Neural crest cell (in vitro differentiated cells): ENCODE data around the gene OR52R1. TPM values are rescaled to one million over a fixed set of nuclear protein-coding genes. Genes with fewer than 3 reads are reported as not detected.

Experiments
- DNase-seq: peaks from one replicate; pipeline ENCODE4 v3.0.0; 2021; ENCODE audit warnings: low read depth, mixed read lengths, low spot score
- H3K27ac Mint-ChIP-seq: one replicate; pipeline ENCODE4 v1.8.0; 2021; ENCODE audit warnings: mild to moderate bottlenecking, mixed read lengths; ENCODE audit not compliant: unreplicated experiment
- H3K27me3 Mint-ChIP-seq: 2 replicates; pipeline ENCODE4 v1.8.0; 2021; ENCODE audit warnings: low read depth, mild to moderate bottlenecking, mixed read lengths
- H3K36me3 Mint-ChIP-seq: 2 replicates; pipeline ENCODE4 v1.8.0; 2021; ENCODE audit warnings: low read depth, mild to moderate bottlenecking, mixed read lengths
- H3K4me1 Mint-ChIP-seq: 2 replicates; pipeline ENCODE4 v1.8.0; 2021; ENCODE audit warnings: mixed read lengths
- H3K4me3 Mint-ChIP-seq: one replicate; pipeline ENCODE4 v1.8.0; 2021; ENCODE audit warnings: mild to moderate bottlenecking, mixed read lengths
- H3K9me3 Mint-ChIP-seq: 2 replicates; pipeline ENCODE4 v1.8.0; 2021; ENCODE audit warnings: mixed read lengths
- CTCF ChIP-seq: fragments of 200-600 bp; sonication (generic); conservative IDR thresholded peaks from 2 replicates; pipeline ENCODE4 v1.5.0; 2021; ENCODE audit warnings: antibody characterized with exemption, mild to moderate bottlenecking
- total RNA-seq: library from RNA; stranded (reverse); gene quantifications from 2 replicates; pipeline ENCODE4 v1.2.1, GENCODE V29; 2021

The OR52R1 gene
- total RNA-seq, 1 donor from 2014 or later: not detected

DNA sequence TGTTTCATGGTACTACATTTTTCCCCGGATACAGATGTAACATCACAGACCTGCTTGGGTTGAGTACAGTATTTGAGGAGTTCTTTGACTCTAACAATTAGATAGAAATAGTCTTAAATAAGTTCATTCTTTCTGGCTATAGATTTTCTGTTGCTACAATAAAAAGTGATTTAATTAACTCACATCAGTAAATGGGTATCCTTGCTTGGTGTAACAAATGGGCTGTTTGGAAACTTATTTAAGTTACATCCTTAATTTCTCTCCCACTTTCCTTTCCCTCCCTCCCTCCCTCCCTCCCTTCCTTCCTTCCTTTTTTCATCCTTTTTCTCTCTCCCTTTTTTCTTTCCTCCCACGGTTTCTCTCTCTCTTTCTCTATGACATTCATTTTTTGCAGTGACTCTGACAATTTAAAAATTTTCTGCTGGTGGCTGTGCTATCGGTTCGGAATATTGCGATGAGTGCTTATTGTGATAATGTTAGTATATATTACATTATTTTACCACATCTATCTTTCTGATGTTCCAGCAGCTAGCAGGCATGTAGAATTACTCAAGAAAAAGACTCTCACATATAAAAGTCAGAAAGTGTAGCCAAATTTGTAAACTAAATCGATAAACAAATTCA is 37.6 kb downstream of the OR52R1 start:
- no peaks in the 10 kb centered on the region for H3K4me1 Mint-ChIP-seq
- H3K9me3 Mint-ChIP-seq: peaks cover 3% of the 10 kb centered on the region
- H3K4me3 Mint-ChIP-seq: no peak overlapping the region
- H3K36me3 Mint-ChIP-seq: no peaks in the 10 kb centered on the region
- DNase-seq: no peak
- TF ChIP-seq CTCF: no peak
- H3K27ac Mint-ChIP-seq: no peak overlapping the region
- peaks cover 4% of the 10 kb centered on the region for H3K27me3 Mint-ChIP-seq

DNA sequence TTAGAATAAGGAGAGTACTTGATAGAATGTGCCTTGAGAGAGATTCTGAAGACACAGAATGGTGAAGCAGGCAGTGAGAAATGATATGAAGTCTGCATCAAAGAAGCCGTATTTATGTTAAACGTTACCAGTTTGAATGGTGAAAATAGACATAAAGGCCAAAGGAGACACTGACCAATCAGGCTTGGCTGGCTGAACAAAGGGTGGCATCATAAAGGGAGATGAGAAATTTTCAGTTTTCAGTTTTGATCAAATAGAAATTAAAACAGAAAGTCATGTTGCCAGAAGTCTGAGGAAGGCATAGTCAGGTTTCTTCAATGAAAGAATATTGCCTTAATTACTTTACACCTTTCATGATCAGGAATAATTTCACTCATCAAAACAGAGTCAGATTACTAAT is 41.1 kb downstream of the OR52R1 start:
- H3K9me3 Mint-ChIP-seq: no peaks in the 10 kb centered on the region
- no peaks in the 10 kb centered on the region for H3K4me1 Mint-ChIP-seq
- no peak overlapping the region for H3K4me3 Mint-ChIP-seq
- no peak for DNase-seq
- TF ChIP-seq CTCF: no peak
- H3K27me3 Mint-ChIP-seq: peaks cover 4% of the 10 kb centered on the region
- H3K27ac Mint-ChIP-seq: no peak overlapping the region
- no peaks in the 10 kb centered on the region for H3K36me3 Mint-ChIP-seq

Other genes starting within 250 kb of the OR52R1 start
- gene OR52I2, start 222.6 kb downstream of the OR52R1 start, total RNA-seq: not detected in 2 replicates
- gene OR52I1, start 210.3 kb downstream of the OR52R1 start, total RNA-seq: not detected in 2 replicates
- 12.3 and 13.4 TPM in 2 replicates for gene TRIM68, start 196.1 kb downstream of the OR52R1 start, total RNA-seq
- not detected in 2 replicates for gene OR51D1, start 166.9 kb downstream of the OR52R1 start, total RNA-seq
- not detected in 2 replicates for gene OR51E1, start 160.4 kb downstream of the OR52R1 start, total RNA-seq
- not detected in 2 replicates for gene OR51E2, start 106.5 kb downstream of the OR52R1 start, total RNA-seq
- not detected in 2 replicates for gene MMP26, start 99.6 kb downstream of the OR52R1 start, total RNA-seq
- not detected in 2 replicates for gene OR51F1, start 34.4 kb downstream of the OR52R1 start, total RNA-seq
- not detected in 2 replicates for gene OR51F2, start 16.9 kb upstream of the OR52R1 start, total RNA-seq
- gene OR51S1, start 44.8 kb upstream of the OR52R1 start, total RNA-seq: not detected in 2 replicates
- not detected in 2 replicates for gene OR51T1, start 77.5 kb upstream of the OR52R1 start, total RNA-seq
- gene OR51A7, start 99.4 kb upstream of the OR52R1 start, total RNA-seq: not detected in 2 replicates
- not detected in 2 replicates for gene OR51G2, start 115.0 kb upstream of the OR52R1 start, total RNA-seq
- gene OR51G1, start 120.0 kb upstream of the OR52R1 start, total RNA-seq: not detected in 2 replicates
- not detected in 2 replicates for gene OR51A4, start 143.2 kb upstream of the OR52R1 start, total RNA-seq
- not detected in 2 replicates for gene OR51A2, start 151.3 kb upstream of the OR52R1 start, total RNA-seq
- not detected in 2 replicates for gene OR51L1, start 190.5 kb upstream of the OR52R1 start, total RNA-seq
- not detected in 2 replicates for gene OR52J3, start 242.1 kb upstream of the OR52R1 start, total RNA-seq